ENCODE data around the gene P2RX7.

DNA sequence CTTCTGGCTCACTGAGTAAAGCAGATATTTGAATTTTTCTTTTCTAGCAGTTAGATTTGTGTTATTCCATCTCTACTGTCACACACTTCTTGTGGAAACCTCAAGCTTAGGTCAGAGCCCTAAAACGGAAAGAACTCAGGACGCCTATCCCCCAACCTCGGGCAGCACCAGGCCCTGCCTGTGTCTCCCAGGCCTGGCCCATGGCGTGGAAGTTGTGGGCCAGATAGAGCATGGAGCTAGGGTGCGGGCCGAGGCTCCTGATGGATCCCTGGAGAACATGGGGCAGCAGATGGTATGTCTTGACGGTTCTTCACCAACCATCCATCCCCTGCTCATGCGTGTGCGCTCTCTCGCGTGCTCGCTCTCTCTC, 97.8 kb downstream of the P2RX7 start:
- TF ChIP-seq POLR2AphosphoS5 (IDR thresholded peaks at IDR 0.05; ENCODE audit: low read depth, low read length) (no peak), REST (IDR thresholded peaks at IDR 0.05; ENCODE audit: insufficient read depth in 1 of 2, low read depth in 2 of 2, low read length in 2 of 2) (no peak), SIN3A (IDR thresholded peaks at IDR 0.05; ENCODE audit: borderline replicate concordance, insufficient read depth, low read length) (no peak), TAF1 (IDR thresholded peaks at IDR 0.05; ENCODE audit: borderline replicate concordance, insufficient read depth, low read length) (no peak)
